Cardiac muscle cell (in vitro differentiated cells and primary cell): ENCODE results near the gene LHCGR. TPM values are rescaled to one million over a fixed set of nuclear protein-coding genes. Genes with fewer than 3 reads are reported as not detected.

Source experiments
- DNase-seq, 2 donors: peaks; one replicate each; pipeline versions ENCODE4 v3.0.0 to v3.0.0-alpha.2; 2010 to 2017; ENCODE audit warnings: low read depth in 1 of 2, low spot score in 1 of 2
- H3K27ac ChIP-seq: fragments of 200-600 bp; sonication (generic); 2 replicates; pipeline ENCODE4 v1.5.1; 2016
- H3K27me3 ChIP-seq: fragments of 200-600 bp; sonication (generic); 2 replicates; pipeline ENCODE4 v1.6.0; 2016; ENCODE audit warnings: control low read depth
- H3K36me3 ChIP-seq: fragments of 200-600 bp; sonication (generic); 2 replicates; pipeline ENCODE4 v1.5.1; 2016; ENCODE audit warnings: control low read depth
- H3K4me1 ChIP-seq: fragments of 200-600 bp; sonication (generic); 2 replicates; pipeline ENCODE4 v1.8.1; 2017; ENCODE audit warnings: low read depth, mild to moderate bottlenecking, mixed run types
- H3K4me3 ChIP-seq: fragments of 200-600 bp; sonication (generic); 2 replicates; pipeline ENCODE4 v1.5.1; 2016; ENCODE audit warnings: mild to moderate bottlenecking
- H3K9me3 ChIP-seq: fragments of 200-600 bp; sonication (generic); 2 replicates; pipeline ENCODE4 v1.5.1; 2017; ENCODE audit warnings: low read depth, mild to moderate bottlenecking, control low read depth
- CTCF ChIP-seq: IDR thresholded peaks from 2 replicates; pipeline ENCODE4 v1.5.1; 2012; ENCODE audit warnings: low read depth, mild to moderate bottlenecking, low read length
- polyA plus RNA-seq: library from polyadenylated mRNA; unstranded; fragments of >200 nt; fragmentation: Nextera tagmentation; extraction: Ambion mirVana; gene quantifications from 2 replicates; pipeline ENCODE4 v1.2.1, GENCODE V29; 2016
- total RNA-seq: library from RNA; depleted of rRNA; stranded (reverse); fragments of >200 nt; gene quantifications from 2 replicates; pipeline ENCODE4 v1.2.3, GENCODE V29; 2016

Gene LHCGR
- total and polyA plus RNA-seq, 2 experiments from 2014 or later, result 0.57 TPM; not detected in 1

DNA sequence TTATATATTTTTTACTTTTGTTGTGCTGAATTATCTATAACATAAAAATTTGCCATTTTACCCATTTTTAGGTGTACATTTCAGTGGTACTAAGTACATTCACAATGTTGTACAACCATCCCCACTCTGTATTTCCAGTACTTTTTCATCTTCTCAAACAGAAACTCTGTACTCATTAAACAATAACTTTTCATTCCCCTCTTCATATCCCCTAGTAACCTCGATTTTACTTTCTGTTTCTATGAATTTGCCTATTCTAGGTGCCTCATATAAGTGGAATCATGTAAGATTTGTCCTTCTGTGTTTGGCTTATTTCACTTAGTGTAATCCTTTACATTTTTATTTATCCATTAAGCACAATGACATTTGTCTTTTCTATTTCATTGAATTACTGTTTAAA lies 86.5 kb downstream of the LHCGR start:
- no peaks in the 10 kb centered on the region for H3K4me1 ChIP-seq
- no peak for DNase-seq
- no peak for TF ChIP-seq CTCF
- no peaks in the 10 kb centered on the region for H3K27me3 ChIP-seq
- no peak overlapping the region for H3K4me3 ChIP-seq
- H3K27ac ChIP-seq, result no peak overlapping the region
- H3K36me3 ChIP-seq, result no peaks in the 10 kb centered on the region
- H3K9me3 ChIP-seq, result no peaks in the 10 kb centered on the region

GRCh38 chr2:48651158-48651790 lies 104.2 kb downstream of the LHCGR start:
- TF ChIP-seq CTCF, result no peak
- no peaks in the 10 kb centered on the region for H3K4me1 ChIP-seq

GRCh38 chr2:48638261-48638660 lies 117.3 kb downstream of the LHCGR start:
- Histone ChIP-seq H3K4me3 (no peak overlapping the region), H3K9me3 (no peaks in the 10 kb centered on the region), H3K4me1 (no peaks in the 10 kb centered on the region), H3K27ac (no peak overlapping the region), H3K27me3 (no peaks in the 10 kb centered on the region), H3K36me3 (no peaks in the 10 kb centered on the region)
- TF ChIP-seq CTCF, result no peak
- no peak for DNase-seq

More at GRCh38 chr2:48651158-48651790, 104.2 kb downstream of the LHCGR start:
- H3K27me3 ChIP-seq, result no peaks in the 10 kb centered on the region
- no peaks in the 10 kb centered on the region for H3K36me3 ChIP-seq
- H3K4me3 ChIP-seq, result no peak overlapping the region
- peak in 1 of 2 donors; percentile 36 for DNase-seq
- H3K9me3 ChIP-seq, result no peaks in the 10 kb centered on the region
- no peak overlapping the region for H3K27ac ChIP-seq

Other genes with a start within 250 kb of the LHCGR start
- gene STON1, start 225.6 kb downstream of the LHCGR start, total RNA-seq, result 6.5 and 9.5 TPM in 2 replicates
- 4.9 and 7.5 TPM in 2 replicates for gene STON1, start 225.6 kb downstream of the LHCGR start, polyA plus RNA-seq
- 1.4 and 1.9 TPM in 2 replicates for gene GTF2A1L, start 137.9 kb downstream of the LHCGR start, total RNA-seq
- 0.68 and 2.7 TPM in 2 replicates for gene GTF2A1L, start 137.9 kb downstream of the LHCGR start, polyA plus RNA-seq